HG03521 (cell line): ENCODE results near the gene TENM3.
A peak's percentile ranks its signal among the peaks of the same experiment; 100 is the strongest.

Experiments used
- ATAC-seq: cut with Tn5 transposase; IDR thresholded peaks from one replicate; pipeline ENCODE4 v1.9.1; 2021; ENCODE audit warnings: mild to moderate bottlenecking, moderate library complexity; ENCODE audit not compliant: unreplicated experiment

TENM3 gene

DNA sequence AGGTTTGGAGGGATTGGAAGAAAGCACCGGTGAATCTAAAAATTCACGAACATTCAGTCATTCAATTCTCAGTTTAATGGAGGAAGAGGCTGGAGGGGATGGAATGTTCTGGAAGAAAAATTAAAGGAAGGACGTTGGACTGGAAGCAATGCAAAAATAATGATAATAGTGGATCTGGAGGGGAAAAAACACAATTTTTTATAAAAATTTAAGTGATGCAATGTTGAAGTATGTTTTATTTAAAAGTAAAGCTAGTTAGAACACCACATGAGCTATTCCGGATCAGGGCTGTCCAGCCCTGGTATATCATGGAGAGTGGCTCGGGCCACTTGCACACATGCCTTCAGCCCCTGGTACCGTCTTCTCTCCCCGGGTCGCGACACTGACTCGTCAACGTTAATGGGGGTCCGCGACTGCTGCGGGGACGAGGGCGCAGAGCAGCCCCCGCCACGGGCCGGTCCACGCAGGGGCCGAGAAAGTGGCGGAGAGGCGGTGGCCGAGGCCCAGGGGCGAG, 204.6 kb downstream of the TENM3 start:
- no peak for ATAC-seq

DNA sequence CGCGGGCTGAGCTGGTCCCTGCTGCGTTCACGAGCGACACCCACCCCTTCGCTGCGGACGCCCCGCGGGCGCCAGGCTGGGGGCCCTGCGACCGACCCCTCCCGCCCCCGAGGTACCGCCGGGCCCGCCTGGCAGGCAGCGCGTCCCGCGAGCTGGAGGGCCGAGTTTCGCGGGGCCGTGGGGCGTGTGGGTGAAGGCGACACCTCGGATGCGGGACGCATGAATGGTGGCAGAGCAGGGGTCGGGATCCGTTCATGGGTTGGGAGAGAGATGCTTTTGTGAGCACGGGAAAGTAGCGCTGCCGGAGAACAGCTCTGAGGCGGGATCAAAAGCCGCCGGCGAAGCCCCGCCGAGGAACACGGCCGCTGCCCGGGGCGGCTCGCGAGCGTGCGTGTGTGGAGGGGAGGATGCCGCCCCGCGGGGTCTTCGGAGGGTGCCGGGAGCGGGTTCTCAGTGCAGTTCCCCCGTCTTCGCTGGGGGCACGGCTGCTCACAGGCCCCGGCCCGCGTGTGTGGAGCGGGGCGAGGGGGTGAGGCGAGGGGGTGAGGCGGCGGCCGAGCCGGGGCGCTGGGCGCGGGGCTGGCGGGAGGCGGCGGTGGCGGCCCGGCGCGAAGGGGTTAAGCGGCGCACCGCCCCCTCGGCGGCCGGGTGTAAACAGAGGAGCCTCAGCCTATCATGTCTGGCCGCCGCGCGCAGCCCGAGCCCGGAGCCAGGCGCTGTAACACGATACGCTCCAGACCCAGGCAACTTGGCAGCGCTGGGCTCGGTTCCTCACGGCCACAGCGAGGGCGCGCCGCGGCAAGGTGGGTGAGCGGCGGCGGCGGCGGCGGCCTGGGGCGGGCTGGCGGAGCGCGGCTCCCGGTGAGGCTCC, 205.3 kb downstream of the TENM3 start:
- ATAC-seq, result peak; percentile 84

DNA sequence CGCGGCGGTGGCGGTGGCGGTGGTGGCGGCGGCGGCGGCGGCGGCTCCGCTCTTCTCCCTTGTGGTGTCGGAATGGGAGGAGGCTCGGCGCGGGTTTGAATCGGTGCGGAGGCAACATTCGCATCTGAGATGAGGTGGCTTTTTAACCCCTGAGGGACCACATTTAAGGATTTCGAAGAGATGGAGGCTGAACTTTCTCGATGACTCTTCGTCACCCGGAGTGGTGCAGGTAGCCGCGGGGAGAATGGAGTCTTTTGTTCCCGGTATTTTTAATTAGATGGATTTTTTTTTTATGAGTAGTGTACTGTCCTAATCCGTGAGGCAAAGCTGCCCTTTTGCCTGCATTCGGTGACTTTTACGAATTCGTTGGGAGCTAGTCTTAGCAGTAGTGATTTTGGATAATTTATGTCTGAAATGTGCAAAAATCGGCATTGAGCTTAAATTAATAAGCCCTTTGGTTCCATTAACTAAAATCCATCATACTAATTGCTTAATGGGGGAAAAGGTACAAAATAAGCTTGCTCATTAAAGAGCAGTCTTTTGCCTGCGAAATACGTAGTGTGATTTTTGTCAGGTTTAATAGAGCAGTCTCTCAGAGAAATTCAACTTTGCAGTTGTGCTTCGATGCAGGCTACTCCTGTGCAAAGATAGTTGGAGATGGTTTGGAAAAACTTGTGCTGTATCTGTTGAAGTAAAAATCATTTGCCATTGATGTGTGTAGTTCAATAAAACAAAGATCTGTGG, 206.2 kb downstream of the TENM3 start:
- ATAC-seq, result no peak

DNA sequence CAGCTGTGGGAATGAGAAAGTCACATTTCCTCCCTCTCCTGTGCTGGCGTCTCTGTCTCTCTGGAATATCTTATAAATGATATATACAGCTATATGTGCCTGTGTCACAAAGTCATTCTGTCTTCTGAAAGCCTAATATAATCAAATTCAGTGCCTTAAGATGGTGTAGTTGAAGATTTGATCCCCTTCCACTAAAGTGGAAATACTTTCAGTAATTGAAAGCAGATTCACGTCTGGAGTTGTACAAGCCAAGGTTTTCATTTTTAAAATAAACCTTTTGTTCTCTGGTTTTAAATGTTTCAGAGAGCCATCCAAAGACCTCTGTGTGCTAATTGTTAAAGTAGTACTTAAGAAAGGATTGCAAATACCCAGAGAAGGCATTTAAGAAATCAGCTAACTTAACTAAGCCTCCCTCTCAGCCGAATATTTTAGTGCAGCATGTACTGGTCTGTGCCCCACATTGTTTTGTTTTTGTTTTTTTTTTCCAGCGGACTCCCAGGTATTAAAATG, 206.8 kb downstream of the TENM3 start:
- no peak for ATAC-seq

DNA sequence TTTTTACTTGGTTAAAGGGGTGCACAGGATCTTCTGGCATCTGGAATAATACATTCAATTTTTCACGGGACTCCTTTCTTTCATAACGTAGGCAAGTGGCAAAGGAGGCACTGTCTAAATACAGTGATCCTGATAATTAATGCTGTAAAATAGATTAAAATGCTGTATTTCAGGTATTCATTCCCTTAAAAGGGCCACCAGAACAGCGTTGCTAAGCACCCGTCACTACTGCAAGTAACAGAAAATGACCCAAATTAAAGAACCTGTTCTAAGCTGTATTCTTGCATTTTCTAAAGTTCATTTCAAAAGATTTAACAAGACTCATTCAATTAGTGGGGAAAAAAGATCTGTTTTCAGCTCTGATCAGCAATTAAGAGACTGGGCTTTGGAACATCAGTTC, 208.2 kb downstream of the TENM3 start:
- no peak for ATAC-seq

DNA sequence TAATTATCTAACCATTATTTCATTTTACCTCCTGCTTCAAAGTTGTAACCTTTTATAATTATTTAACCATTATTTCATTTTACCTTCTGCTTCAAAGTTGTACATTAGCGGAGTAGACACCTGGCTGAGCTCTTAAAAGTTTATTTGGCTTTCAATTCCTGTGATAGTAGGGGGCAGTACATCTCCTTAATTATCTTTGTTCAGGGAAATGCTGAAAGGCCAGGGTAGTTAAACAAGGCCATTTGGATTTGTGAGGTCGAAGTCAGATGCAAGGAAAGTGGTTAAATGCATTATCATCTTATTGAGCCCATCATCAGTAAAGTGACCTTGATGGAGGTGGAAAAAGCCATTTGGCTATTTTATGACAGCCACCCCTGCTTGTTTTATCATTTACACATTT, 210.6 kb downstream of the TENM3 start:
- no peak for ATAC-seq

DNA sequence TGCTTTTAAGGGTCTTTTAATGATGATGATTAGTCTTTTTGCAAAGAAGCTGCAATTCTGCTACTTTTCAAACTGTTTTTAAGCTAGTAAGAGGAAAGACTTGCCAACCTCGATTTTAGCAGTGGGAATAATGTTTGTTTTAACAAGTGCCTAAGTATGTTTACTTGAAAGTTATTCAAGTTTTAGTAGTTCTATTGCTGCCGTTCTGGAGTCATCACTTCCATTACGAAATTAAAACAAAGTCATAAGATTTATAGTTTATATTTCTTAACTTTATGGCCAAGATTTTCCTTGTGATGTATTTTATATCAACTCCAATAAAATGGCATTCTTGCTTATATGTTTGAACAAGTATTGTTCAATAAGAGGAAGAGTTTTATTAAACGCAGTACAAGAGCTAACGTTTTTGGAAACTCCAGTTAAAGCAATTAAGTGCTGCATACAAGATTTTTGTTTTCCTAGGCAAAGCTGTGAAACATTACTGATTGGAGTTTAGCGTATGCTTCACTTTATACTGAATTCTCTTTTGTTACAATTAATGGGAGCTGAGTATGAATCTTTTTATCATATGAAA, 211.3 kb downstream of the TENM3 start:
- no peak for ATAC-seq

DNA sequence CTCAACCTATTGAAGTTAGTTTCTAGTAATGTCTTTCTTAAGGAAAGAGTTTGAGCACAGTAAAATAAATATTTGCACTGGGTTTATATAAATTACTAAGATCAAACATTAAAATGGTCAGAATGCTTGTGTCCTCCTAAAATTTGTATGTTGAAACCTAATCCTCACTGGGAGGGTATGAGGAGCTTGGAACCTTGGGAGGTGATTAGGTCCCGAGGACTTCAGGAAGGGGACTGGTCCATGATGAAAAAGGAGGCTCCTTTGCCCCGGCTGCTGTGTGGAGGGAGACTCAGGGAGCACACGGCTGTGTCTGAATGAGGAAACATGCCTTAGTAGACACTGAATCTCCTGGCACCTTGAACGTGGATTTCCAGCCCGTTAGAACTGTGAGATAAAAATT, 221.9 kb downstream of the TENM3 start:
- ATAC-seq, result no peak

DNA sequence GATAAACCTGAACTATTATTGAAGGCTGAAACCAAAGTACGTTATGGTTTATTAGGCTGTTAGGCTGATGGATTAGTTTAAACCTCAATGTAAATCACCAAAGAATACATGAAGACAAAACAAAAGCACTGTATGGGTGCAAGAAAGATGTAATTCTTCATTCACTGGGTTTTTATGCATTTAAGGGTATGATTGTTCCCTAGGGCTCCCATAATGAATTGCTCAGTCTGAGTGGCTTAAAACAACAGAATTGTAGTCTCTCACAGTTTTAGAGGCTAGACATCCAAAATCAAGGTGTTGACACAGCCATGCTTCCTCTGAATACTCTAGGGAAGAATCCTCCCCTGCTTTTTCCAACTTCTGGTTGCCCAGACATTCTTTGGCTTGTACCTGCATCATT, 222.8 kb downstream of the TENM3 start:
- ATAC-seq, result no peak

DNA sequence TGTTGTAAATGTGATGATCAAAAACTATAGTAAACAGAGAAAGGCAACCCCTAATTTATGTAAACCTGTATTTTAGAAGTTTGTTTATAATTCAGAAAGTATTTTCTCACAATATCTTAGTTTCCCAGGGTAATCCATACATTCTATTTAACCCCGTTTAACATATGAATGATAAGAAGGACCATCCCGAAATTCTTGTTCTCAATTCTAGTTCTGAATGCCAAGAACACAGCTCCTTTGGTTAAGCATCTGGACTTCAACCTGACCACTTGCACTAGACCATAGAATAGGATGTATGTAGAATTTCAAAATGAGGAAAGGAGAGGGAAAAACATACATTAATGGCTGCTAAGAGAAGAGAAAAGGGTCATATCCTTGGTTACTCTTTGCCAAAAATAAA, 227.0 kb downstream of the TENM3 start:
- no peak for ATAC-seq

DNA sequence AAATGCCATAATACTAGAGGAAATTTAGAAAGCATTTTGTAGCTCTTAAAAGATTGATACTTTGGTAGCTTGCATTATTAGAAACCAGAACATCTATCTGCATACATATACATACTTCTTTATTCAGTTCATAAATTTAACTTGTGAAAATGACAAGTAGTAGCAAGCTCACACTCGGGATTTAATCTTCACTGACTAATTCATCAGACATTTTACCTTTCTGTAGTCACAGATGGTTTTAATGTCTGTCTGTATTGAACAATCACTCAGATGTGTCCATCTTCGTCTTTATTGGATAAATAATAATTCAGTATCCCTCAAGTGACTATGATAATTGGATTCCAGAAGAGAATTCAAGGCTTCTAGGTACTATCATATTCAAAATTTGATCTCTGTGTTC, 232.3 kb downstream of the TENM3 start:
- no peak for ATAC-seq

DNA sequence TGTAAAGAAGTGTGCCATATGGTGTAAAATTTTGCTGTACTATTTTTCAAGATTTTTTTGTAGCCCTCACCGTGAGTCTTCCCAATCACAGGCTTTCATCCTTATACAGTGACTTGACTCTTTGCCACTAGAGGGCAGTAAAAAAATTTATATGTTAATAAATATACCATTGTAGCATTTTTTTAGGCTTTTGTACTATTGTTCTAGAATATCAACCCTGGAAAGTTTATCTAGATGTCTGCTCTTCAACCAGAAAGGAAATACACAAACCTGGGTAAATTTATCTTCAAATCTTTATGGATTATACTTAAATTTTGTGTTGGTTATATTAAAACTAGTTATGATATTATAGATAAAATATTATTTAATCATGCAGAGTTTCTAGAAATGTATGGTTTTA, 235.3 kb downstream of the TENM3 start:
- peak; percentile 65 for ATAC-seq

DNA sequence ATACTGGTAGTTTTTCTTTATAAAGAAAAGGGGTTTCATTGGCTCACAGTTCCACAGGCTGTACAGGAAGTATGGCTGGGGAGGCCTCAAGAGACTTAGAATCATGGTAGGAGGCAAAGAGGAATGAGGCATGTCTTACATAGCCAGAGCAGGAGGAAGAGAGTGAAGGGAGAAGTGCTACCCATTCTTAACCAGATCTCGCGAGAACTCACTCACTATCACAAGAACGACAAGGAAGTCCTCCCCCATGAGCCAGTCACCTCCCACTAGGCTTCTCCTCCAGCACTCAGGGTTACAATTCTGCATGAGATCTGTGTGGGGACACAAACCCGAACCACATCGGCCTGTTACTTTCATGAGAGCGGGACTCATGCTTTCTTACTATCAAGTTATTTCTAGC, 240.5 kb downstream of the TENM3 start:
- no peak for ATAC-seq

DNA sequence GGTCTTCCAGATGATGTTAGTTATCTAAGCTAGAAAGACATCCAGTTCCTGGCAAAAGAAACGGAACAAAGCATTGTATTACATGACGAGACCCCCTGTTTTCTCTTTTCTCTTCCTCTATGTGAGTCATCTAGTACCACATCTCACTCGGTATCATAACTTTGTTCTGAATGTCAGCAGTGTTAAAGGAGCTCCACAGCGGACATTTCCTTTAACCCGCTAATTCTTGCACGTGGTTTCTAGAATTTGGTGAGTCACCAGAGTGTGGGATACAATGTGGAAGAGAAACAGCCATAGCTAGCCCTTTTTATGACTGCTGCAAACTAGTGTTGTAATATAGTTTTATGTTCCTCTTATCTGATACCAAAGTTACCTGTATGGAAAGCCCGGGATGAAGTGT, 243.7 kb downstream of the TENM3 start:
- ATAC-seq, result no peak

DNA sequence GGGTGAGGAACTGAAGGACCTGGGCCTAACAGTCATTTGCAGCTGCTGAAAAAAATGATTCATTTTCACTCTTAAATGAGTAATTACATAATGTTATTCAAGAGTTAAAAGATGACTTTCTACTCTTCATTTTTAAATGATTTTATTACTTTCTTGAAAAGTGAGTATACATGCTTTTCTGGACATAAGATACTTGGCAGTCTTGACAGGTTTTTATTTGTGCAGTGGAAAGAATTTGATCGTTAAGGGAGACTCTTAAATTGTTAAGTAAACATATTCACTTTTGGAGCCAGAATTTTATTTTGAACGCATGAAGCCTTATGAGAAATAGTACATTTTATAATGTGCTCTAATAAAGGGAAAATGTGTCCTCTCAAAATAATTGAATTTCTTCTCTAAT, 245.7 kb downstream of the TENM3 start:
- ATAC-seq, result no peak

DNA sequence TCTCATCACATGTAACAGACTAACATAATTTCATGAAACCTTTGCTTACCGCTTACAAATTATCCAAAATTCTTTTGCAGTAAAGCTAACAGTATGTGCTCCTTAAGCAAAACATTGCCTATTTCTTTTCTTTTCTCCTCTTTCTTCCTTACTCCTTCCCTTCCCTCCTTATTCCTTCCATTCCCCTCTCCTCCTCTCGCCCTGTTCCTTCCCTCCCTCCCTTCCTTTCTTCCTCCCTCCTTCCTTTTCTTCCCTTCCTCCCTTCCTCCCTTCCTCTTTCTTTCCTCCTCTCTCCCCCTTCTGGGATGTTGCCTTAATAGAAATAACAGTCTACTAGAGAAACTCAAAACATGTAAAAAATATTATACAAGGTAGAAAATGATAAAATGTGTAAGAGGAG, 246.4 kb downstream of the TENM3 start:
- no peak for ATAC-seq

DNA sequence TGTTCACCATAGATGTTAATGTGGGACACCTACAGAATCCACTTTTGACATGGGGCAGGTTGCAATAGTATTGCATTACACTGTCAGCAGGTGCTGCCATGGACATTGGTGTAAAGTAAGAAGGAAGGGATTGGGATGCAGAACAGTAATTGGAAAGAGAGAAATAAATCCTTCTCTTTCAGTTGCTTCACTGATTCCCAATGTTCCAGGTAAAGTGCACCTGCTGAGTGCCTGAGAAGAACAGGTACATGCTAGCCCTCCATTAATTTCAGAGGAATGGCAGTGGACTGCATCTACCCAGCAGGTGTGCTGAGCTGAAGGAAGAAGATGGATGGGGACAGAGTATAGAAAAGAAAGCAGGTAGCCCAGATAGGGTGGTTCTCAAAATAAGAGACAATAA, 248.5 kb downstream of the TENM3 start:
- no peak for ATAC-seq

DNA sequence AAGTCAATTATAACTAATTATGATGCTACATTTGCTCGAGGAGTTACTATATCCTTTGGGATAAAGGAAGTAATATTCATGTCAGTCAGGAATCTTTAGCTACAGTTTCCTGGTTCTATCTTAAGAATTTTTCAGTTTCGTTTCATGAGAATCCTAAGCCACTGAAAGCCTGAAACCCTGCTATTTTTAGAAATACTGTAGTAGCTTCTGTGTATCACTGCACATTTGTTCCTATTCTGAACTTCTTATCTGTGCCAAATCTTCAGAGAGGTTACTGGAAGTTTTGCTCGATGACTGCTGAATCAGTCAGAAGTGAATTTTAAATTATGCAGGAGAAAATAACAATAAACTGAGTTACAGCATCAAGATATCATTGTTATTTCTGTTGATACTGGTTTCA, 249.2 kb downstream of the TENM3 start:
- ATAC-seq, result no peak

DNA sequence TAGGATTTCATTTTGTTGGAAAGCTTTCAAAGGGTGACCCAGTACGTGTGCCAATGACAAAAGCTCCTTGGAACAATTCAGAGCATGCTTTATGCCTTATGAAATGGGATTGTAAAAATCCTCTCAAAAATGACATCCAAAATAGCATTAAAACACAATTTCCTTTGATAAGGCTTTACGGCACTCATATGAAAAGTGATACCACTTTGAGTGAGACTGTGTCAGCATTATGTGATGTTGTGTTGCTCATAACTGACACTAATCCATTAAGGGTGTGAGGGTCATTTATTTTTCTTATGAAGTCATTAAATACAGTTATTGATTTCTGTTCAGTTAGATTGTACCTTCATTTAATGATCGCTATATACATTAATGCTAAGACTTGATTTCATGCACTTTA, 250.2 kb downstream of the TENM3 start:
- ATAC-seq, result no peak

DNA sequence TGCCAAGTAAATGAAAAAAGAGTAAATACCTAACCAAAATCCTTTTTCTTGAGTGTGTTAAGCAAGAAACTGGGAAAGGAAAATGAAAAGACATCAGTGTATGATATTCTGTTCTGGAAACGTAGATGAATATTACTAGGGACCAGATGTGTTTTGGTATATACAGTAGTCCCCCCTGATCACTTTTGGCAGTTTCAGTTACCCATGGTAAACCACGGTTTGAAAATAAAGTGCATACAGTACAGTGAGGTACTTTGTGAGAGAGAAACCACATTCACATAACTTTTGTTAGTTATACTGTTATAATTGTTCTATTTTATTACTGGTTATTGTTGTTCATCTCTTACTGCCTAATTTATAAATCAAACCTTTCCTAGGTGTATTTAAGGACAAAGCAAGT, 250.9 kb downstream of the TENM3 start:
- peak; percentile 53 for ATAC-seq

DNA sequence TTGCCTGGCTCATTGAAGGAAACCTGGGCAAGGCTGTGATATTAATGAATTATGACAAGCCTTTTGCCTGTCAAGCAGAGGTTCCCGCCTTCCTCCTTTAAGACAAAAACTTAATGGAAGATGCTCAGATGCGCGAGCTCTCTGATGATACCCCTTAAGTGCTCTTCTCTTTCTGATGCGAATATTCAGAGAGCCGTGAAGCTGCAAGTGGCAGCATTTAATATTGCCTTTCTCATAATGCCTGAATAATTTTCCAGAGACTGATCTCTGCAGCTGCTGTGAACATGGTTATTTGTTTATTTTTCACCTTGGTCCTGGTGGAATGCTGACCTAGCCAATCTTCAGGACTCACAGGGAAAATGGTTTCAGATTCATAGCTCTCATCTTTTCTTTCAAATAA, 251.8 kb downstream of the TENM3 start:
- ATAC-seq, result no peak
